Heart right ventricle (tissue), 16 donors: Measurements from ENCODE around the gene ECEL1. TPM values are rescaled to one million over a fixed set of nuclear protein-coding genes. Genes with fewer than 3 reads are reported as not detected.

ENCODE experiments used
- ATAC-seq, 8 donors: fragments of 200-7000 bp; cut with Tn5 transposase; one replicate each; pipeline ENCODE4 v1.9.1; 2020; ENCODE audit warnings: mild to moderate bottlenecking in 8 of 8, moderate library complexity in 8 of 8, moderate number of reproducible peaks in 1 of 8
- DNase-seq, 2 donors: peaks; one replicate each; pipeline ENCODE4 v3.0.0-alpha.2; 2020
- H3K27ac ChIP-seq, 10 donors: fragments of 200-600 bp; sonication (generic) in 2 of 10; one replicate each; pipeline versions ENCODE4 v1.5.0 to v1.8.0; 2020 to 2022; ENCODE audit warnings: mild to moderate bottlenecking in 3 of 10
- H3K27me3 ChIP-seq, 7 donors: fragments of 200-600 bp; one replicate each; pipeline ENCODE4 v1.8.0; 2021 to 2022; ENCODE audit warnings: mild to moderate bottlenecking in 2 of 7
- H3K36me3 ChIP-seq, 9 donors: fragments of 200-600 bp; sonication (generic) in 1 of 9; one replicate each; pipeline versions ENCODE4 v1.5.0 to v1.8.0; 2020 to 2022; ENCODE audit warnings: mild to moderate bottlenecking in 2 of 9
- H3K4me1 ChIP-seq, 9 donors: fragments of 200-600 bp; sonication (generic) in 1 of 9; one replicate each; pipeline versions ENCODE4 v1.5.0 to v1.8.0; 2020 to 2022; ENCODE audit warnings: mild to moderate bottlenecking in 4 of 9
- H3K4me3 ChIP-seq, 10 donors: fragments of 200-600 bp; sonication (generic) in 2 of 10; one replicate each; pipeline versions ENCODE4 v1.5.0 to v1.8.0; 2020 to 2022; ENCODE audit warnings: mild to moderate bottlenecking in 7 of 10, moderate library complexity in 2 of 10
- H3K9me3 ChIP-seq, 11 donors: fragments of 200-600 bp in 10 of 11; sonication (generic) in 2 of 11; one replicate each; pipeline versions ENCODE4 v1.5.0 to v1.8.0; 2013 to 2022; ENCODE audit warnings: mild to moderate bottlenecking in 2 of 11, control low read depth in 1 of 11, moderate library complexity in 1 of 11
- CTCF ChIP-seq, 9 donors: fragments of 200-600 bp; sonication (generic) in 2 of 9; IDR thresholded peaks; one replicate each; pipeline versions ENCODE4 v1.5.0 to v1.8.0; 2021 to 2022; ENCODE audit warnings: antibody characterized with exemption in 9 of 9, mild to moderate bottlenecking in 5 of 9, moderate library complexity in 1 of 9
- WGBS, 2 donors: extraction: QIAGEN DNeasy Blood & Tissue Kit; methylation state at CpG; one replicate each; pipeline ENCODE4 v1.1.7; 2013; ENCODE audit warnings: inconsistent platforms in 1 of 2; 5-methylcytosine and 5-hydroxymethylcytosine counted together
- intact Hi-C, 10 donors: fragments of 100-400 bp; cut with DNase I; formaldehyde crosslinking; loops; one replicate each; pipeline versions ENCODE4 v1.11.1 to v1.14.2; 2022
- polyA plus RNA-seq, 2 donors: library from polyadenylated mRNA; stranded (reverse); fragments of 200-250 nt; gene quantifications; one replicate each; pipeline ENCODE4 v1.2.3, GENCODE V29; 2013
- total RNA-seq, 10 donors: library from RNA; stranded (reverse); fragmentation: NEBNext Ultra II Directional in 3 of 10; extraction: Animal tissue kit (Norgen Biotek cat#: 25700) in 3 of 10; gene quantifications; one replicate each; pipeline versions ENCODE4 v1.2.1 to v1.2.4, GENCODE V29; 2021 to 2023
- donor health status: Arrhythmogenic right ventricular cardiomyopathy.
- donor health status: ischemic (EF 13 %, LVEDD 7.1; RV severe dilation, severe dysfunction).
- donor health status: healthy with polysubstance abuse.
- donor health status: DM: no; HTN: yes; CAD: no.
- donor health status: DM: no; HTN: no; CAD: no.
- donor health status: ischemic (EF 25% LVEDD 6.9; RV normal size, moderate dysfunction).
- donor health status: ischemic (EF 25% LVEDD 5.7; RV mildly dilated, moderate dysfunction).
- donor health status: healthy.
- donor health status: DM: yes; HTN: yes; CAD: no.
- donor health status: Ischemic cardiomyopathy.
- donor health status: ischemic (EF 35%, LVEDD 5.7; RV mildly dilated, moderate dysfunction).
- donor health status: nonischemic (EF 11% LVEDD 7.7; RV severe dilation, severe dysfunction).
- donor health status: DM: yes; HTN: yes; CAD: no.
- donor health status: PGD.
- donor health status: ischemic (EF 29% LVEDD 5.4; RV normal size, mild dysfunction).
- donor health status: nonischemic (EF 23%, LVEDD 6.1; RV moderate dilation, normal function).

ECEL1 gene
- total and polyA plus RNA-seq, 12 donors, result 0.23 to 1.5 (median 0.39) TPM; not detected in 8

- WGBS, 2 donors, result 91 to 96% methylated on average over 12 of the region's 12 CpGs
- Histone ChIP-seq H3K27ac (no peak overlapping the region), H3K4me1 (peaks cover 0 to 9% (median 5%) of the 10 kb centered on the region in 9 donors), H3K4me3 (no peak overlapping the region), H3K36me3 (no peaks in the 10 kb centered on the region), H3K9me3 (no peaks in the 10 kb centered on the region), H3K27me3 (peaks cover 15 to 40% (median 31%) of the 10 kb centered on the region in 7 donors)
- TF ChIP-seq CTCF (IDR thresholded peaks at IDR 0.05), result no peak
- ATAC-seq, result no peak
- no peak for DNase-seq
- intact Hi-C loops, result no loop called here
Measured at GRCh38 chr2:232491139-232491780, 3.6 kb upstream of the ECEL1 start.

- no peaks in the 10 kb centered on the region for H3K9me3 ChIP-seq
- no peak overlapping the region for H3K27ac ChIP-seq
- no peak for ATAC-seq
- 78 to 84% methylated on average over 30 of the region's 30 CpGs for WGBS, 2 donors
- no peak for DNase-seq
- H3K36me3 ChIP-seq, result no peaks in the 10 kb centered on the region
- peaks cover 0 to 15% (median 9%) of the 10 kb centered on the region in 9 donors for H3K4me1 ChIP-seq
- H3K27me3 ChIP-seq, result peaks cover 22 to 48% (median 39%) of the 10 kb centered on the region in 7 donors
- H3K4me3 ChIP-seq, result no peak overlapping the region
- intact Hi-C loops, result no loop called here
- TF ChIP-seq CTCF (IDR thresholded peaks at IDR 0.05), result no peak
Measured at GRCh38 chr2:232490221-232491138, 2.8 kb upstream of the ECEL1 start.

- peaks cover 0 to 18% (median 11%) of the 10 kb centered on the region in 9 donors for H3K4me1 ChIP-seq
- no peak for TF ChIP-seq CTCF (IDR thresholded peaks at IDR 0.05)
- ATAC-seq (no peak), DNase-seq (no peak)
- H3K36me3 ChIP-seq, result no peaks in the 10 kb centered on the region
- intact Hi-C loops, result no loop called here
- 70 to 76% methylated on average over 9 of the region's 9 CpGs for WGBS, 2 donors
- H3K9me3 ChIP-seq, result no peaks in the 10 kb centered on the region
- H3K27me3 ChIP-seq, result peaks cover 25 to 56% (median 47%) of the 10 kb centered on the region in 7 donors
- no peak overlapping the region for H3K4me3 ChIP-seq
- no peak overlapping the region for H3K27ac ChIP-seq
Measured at GRCh38 chr2:232489516-232490220, 2.0 kb upstream of the ECEL1 start.

GRCh38 chr2:232488721-232489300 is 1.2 kb upstream of the ECEL1 start:
- ATAC-seq (no peak), DNase-seq (no peak)
- Histone ChIP-seq H3K4me1 (peaks cover 0 to 18% (median 11%) of the 10 kb centered on the region in 9 donors), H3K27me3 (peaks cover 25 to 64% (median 55%) of the 10 kb centered on the region in 7 donors), H3K9me3 (no peaks in the 10 kb centered on the region), H3K27ac (no peak overlapping the region), H3K36me3 (no peaks in the 10 kb centered on the region), H3K4me3 (no peak overlapping the region)
- TF ChIP-seq CTCF (IDR thresholded peaks at IDR 0.05), result no peak
- intact Hi-C loops, result no loop called here
- 85 to 90% methylated on average over 5 of the region's 5 CpGs for WGBS, 2 donors
